ENCODE data around the gene PGC. TPM values are rescaled to one million over a fixed set of nuclear protein-coding genes. Genes with fewer than 3 reads are reported as not detected.

Gene PGC
- total and polyA plus RNA-seq, 8 donors, result 1.0 to 33.6 (median 3.2) TPM

- Histone ChIP-seq H3K27me3 (no peaks in the 10 kb centered on the region), H3K4me1 (peaks cover 9 to 14% (median 11%) of the 10 kb centered on the region in 3 donors), H3K27ac (no peak overlapping the region), H3K4me3 (no peak overlapping the region), H3K36me3 (peaks cover 0 to 9% (median 3%) of the 10 kb centered on the region in 3 donors), H3K9me3 (no peaks in the 10 kb centered on the region)
- no peak for DNase-seq
- intact Hi-C loops (cut with DNase I), result loop anchor here in 2 of 3 donors (10.0 kb wide), 2 partner anchors 145 to 255 kb away; no protein-coding TSS in a partner anchor
- no peak for FAIRE-seq
- ATAC-seq, result no peak
- no peak for TF ChIP-seq CTCF (IDR thresholded peaks at IDR 0.05)
- 69 to 72% methylated on average over 3 of the region's 3 CpGs for WGBS, 2 donors
Measured at GRCh38 chr6:41789390-41789724, 42.2 kb upstream of the PGC start.

GRCh38 chr6:41787219-41787917 lies 40.2 kb upstream of the PGC start, which contains the start of gene TOMM6:
Gene TOMM6, plus strand, starts transcription at chr6:41787694. Its CDS starts 4 bp downstream, at chr6:41787698.
- no peak for FAIRE-seq
- Histone ChIP-seq H3K27ac (peak within 1 kb of the TSS; percentile 86 to 93 (median 92)), H3K36me3 (peaks cover 0 to 9% (median 3%) of the 10 kb centered on the region in 3 donors), H3K4me1 (peaks cover 9 to 14% (median 11%) of the 10 kb centered on the region in 3 donors), H3K27me3 (no peaks in the 10 kb centered on the region), H3K4me3 (peak within 1 kb of the TSS; percentile 61 to 93 (median 82)), H3K9me3 (no peaks in the 10 kb centered on the region)
- peak; percentile 92 to 99 (median 96) for DNase-seq
- intact Hi-C loops (cut with DNase I), result loop anchor here in 2 of 3 donors (10.0 kb wide), 2 partner anchors 147 to 257 kb away; no protein-coding TSS in a partner anchor
- peak; percentile 91 to 97 (median 95) for TF ChIP-seq CTCF (IDR thresholded peaks at IDR 0.05)
- ATAC-seq, result peak; percentile 88 to 94 (median 90)
- WGBS, 2 donors, result 0% methylated on average over 55 of the region's 55 CpGs

- Histone ChIP-seq H3K9me3 (no peaks in the 10 kb centered on the region), H3K4me1 (peaks cover 9 to 18% (median 13%) of the 10 kb centered on the region in 3 donors), H3K36me3 (peaks cover 0 to 9% (median 3%) of the 10 kb centered on the region in 3 donors), H3K4me3 (peak overlapping the region; percentile 61 to 93 (median 82)), H3K27ac (peak overlapping the region; percentile 86 to 93 (median 92)), H3K27me3 (no peaks in the 10 kb centered on the region)
- peak; percentile 82 to 98 (median 90) for DNase-seq
- peak; percentile 87 to 92 (median 89) for ATAC-seq
- intact Hi-C loops (cut with DNase I), result loop anchor here in 2 of 3 donors (10.0 kb wide), 2 partner anchors 148 to 258 kb away; no protein-coding TSS in a partner anchor
- peak; percentile 80 to 88 (median 84) for TF ChIP-seq CTCF (IDR thresholded peaks at IDR 0.05)
- 1% methylated on average over 44 to 58 of the region's 58 CpGs for WGBS, 2 donors
- no peak for FAIRE-seq
Measured at GRCh38 chr6:41786451-41787218, 39.4 kb upstream of the PGC start.

- ATAC-seq (no peak), FAIRE-seq (no peak), DNase-seq (peak in 3 of 6 donors; percentile 23 to 87 (median 29))
- Histone ChIP-seq H3K36me3 (peaks cover 0 to 9% (median 3%) of the 10 kb centered on the region in 3 donors), H3K4me3 (peak overlapping the region; percentile 61 to 93 (median 82)), H3K27me3 (no peaks in the 10 kb centered on the region), H3K4me1 (peaks cover 14 to 20% (median 16%) of the 10 kb centered on the region in 3 donors), H3K9me3 (no peaks in the 10 kb centered on the region), H3K27ac (peak overlapping the region in 2 of 4 donors; percentile 92 to 93)
- intact Hi-C loops (cut with DNase I), result loop anchor here in 2 of 3 donors (10.0 kb wide), 2 partner anchors 149 to 259 kb away; no protein-coding TSS in a partner anchor
- no peak for TF ChIP-seq CTCF (IDR thresholded peaks at IDR 0.05)
- 15 to 17% methylated on average over 26 to 28 of the region's 29 CpGs for WGBS, 2 donors
Measured at GRCh38 chr6:41785689-41786450, 38.7 kb upstream of the PGC start.

Measured in pancreas (tissue), 10 donors.